Measurements from ENCODE around the gene IER2. TPM values are rescaled to one million over a fixed set of nuclear protein-coding genes. Genes with fewer than 3 reads are reported as not detected.

The IER2 gene
- 9.1 and 18.2 TPM in 2 replicates for polyA plus RNA-seq (2011; rRNA removed)
- polyA minus RNA-seq (2011; rRNA and poly(A)+ RNA removed): 4.2 and 7.4 TPM in 2 replicates

- no peaks in the 10 kb centered on the region for H3K27me3 ChIP-seq (ENCODE audit: control insufficient read depth, insufficient read depth, low read length)
- TF ChIP-seq CTCF (IDR thresholded peaks at IDR 0.05; ENCODE audit: insufficient read depth, low read depth, low read length): peak; percentile 76
- H3K4me3 ChIP-seq (ENCODE audit: low read depth, low read length): peak within 1 kb of the TSS; percentile 88
- POLR2A ChIA-PET: interaction anchor here (0.7 kb wide), 1 partner anchor 157 kb away, joined by 3 read pairs; no protein-coding TSS in a partner anchor
- H3K36me3 ChIP-seq (ENCODE audit: control insufficient read depth, insufficient read depth, low read length): peaks cover 6% of the 10 kb centered on the region
- CTCF ChIA-PET: interaction anchor here (0.9 to 2.5 kb wide), 11 partner anchors 14 to 185 kb away, joined by 3 to 10 read pairs (median 3); partner anchors contain the start of gene NACC1
- DNase-seq (ENCODE audit: low read depth): peak; percentile 76
Observed at GRCh38 chr19:13150187-13150930, at the start of gene IER2, which contains the start of gene STX10. Gene IER2, plus strand, starts transcription at chr19:13150411. Its CDS starts 2,776 bp downstream, at chr19:13153187. Gene STX10, minus strand, starts transcription at chr19:13150375. Its CDS starts 202 bp downstream, at chr19:13150173.

GRCh38 chr19:13100841-13101589 is 49.2 kb upstream of the IER2 start:
- no peak overlapping the region for H3K4me3 ChIP-seq (ENCODE audit: low read depth, low read length)
- DNase-seq (ENCODE audit: low read depth): no peak
- peaks cover 3% of the 10 kb centered on the region for H3K36me3 ChIP-seq (ENCODE audit: control insufficient read depth, insufficient read depth, low read length)
- ChIA-PET CTCF (interaction anchor here (1.0 to 3.5 kb wide), 7 partner anchors 8 to 163 kb away, joined by 3 to 15 read pairs (median 4); no protein-coding TSS in a partner anchor), POLR2A (no interaction called here)
- no peaks in the 10 kb centered on the region for H3K27me3 ChIP-seq (ENCODE audit: control insufficient read depth, insufficient read depth, low read length)
- TF ChIP-seq CTCF (IDR thresholded peaks at IDR 0.05; ENCODE audit: insufficient read depth, low read depth, low read length): peak; percentile 33

- Histone ChIP-seq H3K36me3 (ENCODE audit: control insufficient read depth, insufficient read depth, low read length) (peaks cover 3% of the 10 kb centered on the region), H3K27me3 (ENCODE audit: control insufficient read depth, insufficient read depth, low read length) (no peaks in the 10 kb centered on the region), H3K4me3 (ENCODE audit: low read depth, low read length) (peak overlapping the region; percentile 25; the same call in 1 of the 2 replicates)
- CTCF ChIA-PET: interaction anchor here (0.8 to 3.5 kb wide), 7 partner anchors 9 to 162 kb away, joined by 3 to 15 read pairs (median 4); no protein-coding TSS in a partner anchor
- no peak for DNase-seq (ENCODE audit: low read depth)
- TF ChIP-seq CTCF (IDR thresholded peaks at IDR 0.05; ENCODE audit: insufficient read depth, low read depth, low read length): no peak
- POLR2A ChIA-PET: no interaction called here
Observed at GRCh38 chr19:13101590-13102415, 48.4 kb upstream of the IER2 start.

GRCh38 chr19:13102416-13102665 is 47.9 kb upstream of the IER2 start:
- POLR2A ChIA-PET: no interaction called here
- DNase-seq (ENCODE audit: low read depth): no peak

More at GRCh38 chr19:13102416-13102665, 47.9 kb upstream of the IER2 start:
- Histone ChIP-seq H3K4me3 (ENCODE audit: low read depth, low read length) (peak overlapping the region; percentile 25), H3K36me3 (ENCODE audit: control insufficient read depth, insufficient read depth, low read length) (peaks cover 4% of the 10 kb centered on the region), H3K27me3 (ENCODE audit: control insufficient read depth, insufficient read depth, low read length) (no peaks in the 10 kb centered on the region)
- no peak for TF ChIP-seq CTCF (IDR thresholded peaks at IDR 0.05; ENCODE audit: insufficient read depth, low read depth, low read length)
- CTCF ChIA-PET: interaction anchor here (0.8 to 3.5 kb wide), 5 partner anchors 9 to 137 kb away, joined by 3 to 15 read pairs (median 3); no protein-coding TSS in a partner anchor

All from BJ (cell line).